HCT116 (cell line): ENCODE measurements around the gene ITPK1. TPM values are rescaled to one million over a fixed set of nuclear protein-coding genes. Genes with fewer than 3 reads are reported as not detected.

Source experiments
- ATAC-seq: fragments of 200-7000 bp; cut with Tn5 transposase; 2 replicates; pipeline ENCODE4 v1.9.1; 2020; ENCODE audit warnings: mild to moderate bottlenecking, moderate library complexity
- BruUV-seq: library from RNA; stranded (reverse); fragments of 400-500 nt; replicated peaks from 2 replicates; lab custom pipeline; 2021; lab: Mats Ljungman, UMichigan
- CTCF ChIA-PET: fragments of 300-600 bp; sonication (Branson Sonifier 250); formaldehyde crosslinking; loops from one replicate; lab custom pipeline; 2021; ENCODE audit warnings: antibody characterized with exemption; lab: Charles Lee
- POLR2A ChIA-PET: fragments of 300-600, 350-600 bp; sonication (Branson Sonifier 250); formaldehyde crosslinking; loops from one replicate; lab custom pipeline; 2021; ENCODE audit warnings: antibody characterized with exemption; lab: Charles Lee
- RAD21 ChIA-PET, 2 experiments: fragments of 300-600 bp; sonication (Branson Sonifier 250); formaldehyde crosslinking; loops; one replicate each; lab custom pipeline; 2023; ENCODE audit warnings: low total read pairs in 2 of 2; ENCODE audit not compliant: uncharacterized antibody in 2 of 2, unreplicated experiment in 2 of 2, low non-redundant PET in 1 of 2; lab: Charles Lee
- DNase-seq: peaks from one replicate; pipeline ENCODE4 v3.0.0-alpha.2; 2010; ENCODE audit warnings: low read depth, low spot score
- H2AFZ ChIP-seq: fragments of 200-600 bp; shearing (Covaris generic), sonication (generic); 2 replicates; pipeline ENCODE4 v1.6.1; 2017; ENCODE audit warnings: low read depth, mixed run types, mixed read lengths, antibody characterized with exemption, low read length; ENCODE audit not compliant: poor library complexity, severe bottlenecking
- H3K27ac ChIP-seq: 2 replicates; pipeline ENCODE4 v1.5.1; 2012; ENCODE audit warnings: low read depth, low read length
- H3K27me3 ChIP-seq: fragments of 200-600 bp; sonication (generic); 2 replicates; pipeline ENCODE4 v1.6.1; 2016; ENCODE audit warnings: mixed run types, low read length, mixed read lengths; ENCODE audit not compliant: insufficient read depth
- H3K36me3 ChIP-seq, 2 experiments: fragments of 200-500 bp in 1 of 2; fragments of 200-600 bp in 1 of 2; sonication (Bioruptor generic) in 1 of 2; sonication (generic) in 1 of 2; 2 replicates each; pipeline versions ENCODE4 v1.5.1 to v1.6.1; 2014 to 2016; ENCODE audit warnings: low read length in 2 of 2, inconsistent platforms in 1 of 2, mixed read lengths in 1 of 2, mixed run types in 1 of 2; ENCODE audit not compliant: insufficient read depth in 2 of 2, control insufficient read depth in 1 of 2
- H3K4me1 ChIP-seq, 2 experiments: fragments of 200-600 bp in 1 of 2; sonication (generic) in 1 of 2; 2 replicates each; pipeline versions ENCODE4 v1.5.1 to v1.6.1; 2012 to 2017; ENCODE audit warnings: low read length in 2 of 2, inconsistent platforms in 1 of 2, mild to moderate bottlenecking in 1 of 2, mixed read lengths in 1 of 2, mixed run types in 1 of 2, moderate library complexity in 1 of 2; ENCODE audit not compliant: insufficient read depth in 2 of 2, control insufficient read depth in 1 of 2
- H3K4me2 ChIP-seq: fragments of 200-600 bp; sonication (generic); 2 replicates; pipeline ENCODE4 v1.6.1; 2017; ENCODE audit warnings: mixed run types, low read length, mixed read lengths
- H3K4me3 ChIP-seq, 2 experiments: fragments of 200-600 bp in 1 of 2; sonication (generic) in 1 of 2; replicated peaks in 1 of 2; 2 replicates each; pipeline ENCODE4 v1.5.1; 2011 to 2016; ENCODE audit warnings: low read length in 2 of 2, control low read depth in 1 of 2, low read depth in 1 of 2, mild to moderate bottlenecking in 1 of 2, mixed read lengths in 1 of 2, mixed run types in 1 of 2
- H3K79me2 ChIP-seq: fragments of 200-600 bp; sonication (generic); 2 replicates; pipeline ENCODE4 v1.6.1; 2017; ENCODE audit warnings: mild to moderate bottlenecking, mixed run types, low read length, moderate library complexity, mixed read lengths; ENCODE audit not compliant: insufficient read depth
- H3K9ac ChIP-seq: fragments of 200-600 bp; sonication (generic); 2 replicates; pipeline ENCODE4 v1.6.1; 2016; ENCODE audit warnings: low read length, mixed read lengths
- H3K9me2 ChIP-seq: fragments of 200-600 bp; sonication (generic), shearing (Covaris generic); 2 replicates; pipeline ENCODE4 v1.6.1; 2017; ENCODE audit warnings: mixed run types, mild to moderate bottlenecking, moderate library complexity; ENCODE audit not compliant: insufficient read depth
- H3K9me3 ChIP-seq, 2 experiments: fragments of 200-500 bp in 1 of 2; fragments of 200-600 bp in 1 of 2; sonication (Bioruptor generic) in 1 of 2; sonication (generic) in 1 of 2; 2 replicates each; pipeline ENCODE4 v1.6.1; 2014 to 2017; ENCODE audit warnings: low read length in 2 of 2, mixed read lengths in 2 of 2, inconsistent platforms in 1 of 2, low read depth in 1 of 2, mild to moderate bottlenecking in 1 of 2, mixed run types in 1 of 2, moderate library complexity in 1 of 2; ENCODE audit not compliant: control insufficient read depth in 1 of 2, insufficient read depth in 1 of 2
- H4K20me1 ChIP-seq: fragments of 200-600 bp; sonication (generic), shearing (Covaris generic); 2 replicates; pipeline ENCODE4 v1.6.1; 2017; ENCODE audit warnings: mixed run types, mild to moderate bottlenecking, moderate library complexity; ENCODE audit not compliant: insufficient read depth
- CTCF ChIP-seq, 3 experiments: fragments of 200-600 bp in 1 of 3; sonication (generic) in 1 of 3; IDR thresholded peaks in 2 of 3; conservative IDR thresholded peaks in 1 of 3; 2 replicates each; pipeline ENCODE4 v1.5.1; 2012 to 2017; ENCODE audit warnings: low read depth in 2 of 3, low read length in 2 of 3, antibody characterized with exemption in 1 of 3, borderline replicate concordance in 1 of 3, control low read depth in 1 of 3, mild to moderate bottlenecking in 1 of 3, mixed read lengths in 1 of 3, mixed run types in 1 of 3, moderate library complexity in 1 of 3; ENCODE audit not compliant: insufficient read depth in 1 of 3
- EZH2phosphoT487 ChIP-seq: fragments of 200-600 bp; IDR thresholded peaks from 2 replicates; pipeline ENCODE4 v1.6.1; 2018; ENCODE audit warnings: antibody characterized with exemption, borderline replicate concordance
- JUND ChIP-seq: IDR thresholded peaks from 2 replicates; pipeline ENCODE4 v1.6.1; 2012
- POLR2AphosphoS5 ChIP-seq: IDR thresholded peaks from 2 replicates; pipeline ENCODE4 v1.6.1; 2011; ENCODE audit warnings: mild to moderate bottlenecking, low read depth, low read length, moderate library complexity
- RAD21 ChIP-seq: IDR thresholded peaks from 2 replicates; pipeline ENCODE4 v1.6.1; 2012; ENCODE audit warnings: low read depth, mild to moderate bottlenecking
- REST ChIP-seq: IDR thresholded peaks from 2 replicates; pipeline ENCODE4 v1.6.1; 2012; ENCODE audit warnings: low read depth
- SP1 ChIP-seq: IDR thresholded peaks from 2 replicates; pipeline ENCODE4 v1.6.1; 2012; ENCODE audit warnings: low read depth
- SRF ChIP-seq: IDR thresholded peaks from 2 replicates; pipeline ENCODE4 v1.6.1; 2012; ENCODE audit warnings: low read depth
- TCF7L2 ChIP-seq: IDR thresholded peaks from 2 replicates; pipeline ENCODE4 v1.7.0; 2011; ENCODE audit warnings: borderline replicate concordance, inconsistent platforms; ENCODE audit not compliant: insufficient read depth, insufficient read length; ENCODE audit errors: extremely low read depth
- ZFX ChIP-seq: fragments of 450-650 bp; IDR thresholded peaks from 2 replicates; pipeline ENCODE4 v1.6.1; 2017
- ZNF274 ChIP-seq: fragments of 200-500 bp; sonication (Bioruptor generic); IDR thresholded peaks from 2 replicates; pipeline ENCODE4 v1.6.1; 2014; ENCODE audit warnings: mild to moderate bottlenecking, low read depth, low read length, inconsistent platforms
- intact Hi-C: fragments of 100-400 bp; cut with micrococcal nuclease; formaldehyde crosslinking; loops from 2 replicates; pipeline ENCODE4 v1.10.0; 2022
- total RNA-seq: library from RNA; stranded (reverse); gene quantifications from one replicate; pipeline ENCODE4 v1.2.1, GENCODE V29; 2021; ENCODE audit not compliant: unreplicated experiment

The ITPK1 gene
- total RNA-seq, 1 experiment from 2014 or later = 70.2 TPM

GRCh38 chr14:93014058-93015023 lies 101.4 kb downstream of the ITPK1 start:
- ChIA-PET CTCF (no interaction called here), POLR2A (no interaction called here), RAD21 (no interaction called here)
- Histone ChIP-seq H3K27ac (no peak overlapping the region), H4K20me1 (no peaks in the 10 kb centered on the region), H3K36me3 (no peaks in the 10 kb centered on the region), H3K9me3 (no peaks in the 10 kb centered on the region), H3K9ac (no peak overlapping the region), H3K4me3 (no peak overlapping the region), H3K9me2 (no peaks in the 10 kb centered on the region)
- no TSS peak for BruUV-seq
- no peak for ATAC-seq
- TF ChIP-seq SP1 = no peak
- TF ChIP-seq ZNF274 = no peak
- no peak for TF ChIP-seq SRF
- no peak for TF ChIP-seq ZFX
- no peak for TF ChIP-seq POLR2AphosphoS5
- no peak for TF ChIP-seq JUND
- no peak for TF ChIP-seq EZH2phosphoT487
- TF ChIP-seq TCF7L2 = no peak
- no peak for TF ChIP-seq CTCF (IDR thresholded peaks at IDR 0.05 in 2 of 3, conservative IDR thresholded peaks at IDR 0.05 in 1 of 3; ENCODE audit: borderline replicate concordance in 1 of 3, insufficient read depth in 1 of 3, low read depth in 2 of 3, low read length in 2 of 3)
- no peak for TF ChIP-seq REST
- TF ChIP-seq RAD21 = no peak
- TF ChIP-seq, all 23 proteins: peak for 0
- intact Hi-C loops = no loop called here
- no peak for DNase-seq
- no peaks in the 10 kb centered on the region for H3K27me3 ChIP-seq
- H3K79me2 ChIP-seq = no peaks in the 10 kb centered on the region; the same call in 1 of the 2 replicates
- H2AFZ ChIP-seq = no peak overlapping the region
- peaks cover 0 to 6% of the 10 kb centered on the region in 2 experiments; a peak in 2 of 4 replicates for H3K4me1 ChIP-seq
- H3K4me2 ChIP-seq = no peak overlapping the region
